Psoas muscle (tissue), 8 donors: ENCODE measurements around the gene KIRREL3. TPM values are rescaled to one million over a fixed set of nuclear protein-coding genes. Genes with fewer than 3 reads are reported as not detected.

ENCODE experiments used
- ATAC-seq, 4 donors: fragments of 200-7000 bp; cut with Tn5 transposase; one replicate each; pipeline ENCODE4 v1.9.1; 2020; ENCODE audit warnings: moderate library complexity in 3 of 4, mild to moderate bottlenecking in 2 of 4
- DNase-seq, 2 donors: peaks; one replicate each; pipeline ENCODE4 v3.0.0-alpha.2; 2020
- H3K27ac ChIP-seq: fragments of 200-600 bp; one replicate; pipeline ENCODE4 v1.8.0; 2022
- H3K27me3 ChIP-seq, 3 donors: fragments of 200-600 bp in 1 of 3; one replicate each; pipeline versions ENCODE4 v1.6.1 to v1.8.0; 2013 to 2022; ENCODE audit warnings: low read length in 2 of 3, mild to moderate bottlenecking in 2 of 3, moderate library complexity in 1 of 3; ENCODE audit not compliant: insufficient read depth in 3 of 3
- H3K36me3 ChIP-seq, 2 donors: fragments of 200-600 bp in 1 of 2; one replicate each; pipeline versions ENCODE4 v1.6.1 to v1.8.0; 2013 to 2022; ENCODE audit warnings: low read depth in 1 of 2, mild to moderate bottlenecking in 1 of 2, moderate library complexity in 1 of 2; ENCODE audit not compliant: insufficient read depth in 1 of 2
- H3K4me1 ChIP-seq: fragments of 200-600 bp; one replicate; pipeline ENCODE4 v1.8.0; 2022
- H3K4me3 ChIP-seq: fragments of 200-600 bp; one replicate; pipeline ENCODE4 v1.8.0; 2022; ENCODE audit warnings: mild to moderate bottlenecking
- H3K9me3 ChIP-seq: fragments of 200-600 bp; one replicate; pipeline ENCODE4 v1.8.0; 2022
- WGBS, 3 donors: extraction: QIAGEN DNeasy Blood & Tissue Kit; methylation state at CpG; one replicate each; pipeline versions ENCODE4 v1.1.6 to v1.1.7; 2013; 5-methylcytosine and 5-hydroxymethylcytosine counted together
- intact Hi-C, 2 donors: fragments of 100-400 bp; cut with DNase I; formaldehyde crosslinking; loops; one replicate each; pipeline versions ENCODE4 v1.11.0 to v1.14.2; 2022
- polyA plus RNA-seq, 3 donors: library from polyadenylated mRNA; stranded (reverse); fragments of 200-250 nt; gene quantifications; one replicate each; pipeline ENCODE4 v1.2.3, GENCODE V29; 2013
- total RNA-seq, 4 donors: library from RNA; stranded (reverse); fragmentation: NEBNext Ultra II Directional in 2 of 4; extraction: Animal tissue kit (Norgen Biotek cat#: 25700) in 2 of 4; gene quantifications; one replicate each; pipeline versions ENCODE4 v1.2.1 to v1.2.4, GENCODE V29; 2021 to 2023
- TF ChIP-seq, protein P1 (sequence below): fragments of 200-600 bp; IDR thresholded peaks from one replicate; pipeline ENCODE4 v1.8.0; 2022; ENCODE audit warnings: antibody characterized with exemption
- donor health status: healthy with polysubstance abuse.
- donor health status: DM: no; HTN: no; CAD: no; lungs with moderate emphysema.
- donor health status: Bipolar disorder and iron deficiency.
- donor health status: healthy.
- donor health status: DM: yes; HTN: yes; CAD: no.
- donor health status: DM: no; HTN: no; CAD: no.
- donor health status: DM: no; HTN: no; CAD: no.
- donor health status: DM: yes; HTN: yes; CAD: no.

Gene KIRREL3
- total and polyA plus RNA-seq, 7 donors: 0.04 TPM; not detected in 6

DNA sequence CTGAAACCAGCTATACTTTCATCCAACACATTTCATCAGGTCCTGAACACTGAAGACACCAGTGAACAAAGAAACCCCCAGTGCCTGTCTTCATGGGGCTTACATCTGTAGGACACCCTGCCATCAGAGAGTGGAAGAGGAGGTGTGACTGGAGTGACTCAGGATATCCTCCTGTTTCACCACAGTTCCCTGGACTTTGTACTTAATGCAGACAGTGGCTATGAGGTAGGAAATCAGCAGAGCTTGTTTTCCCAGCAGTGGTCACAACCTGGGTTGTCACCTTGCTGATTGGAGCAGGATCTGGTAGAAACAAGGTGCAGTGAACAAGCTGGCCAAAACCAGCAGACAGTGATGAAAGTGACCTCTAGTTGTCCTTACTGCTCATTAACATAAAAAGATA lies 128.8 kb downstream of the KIRREL3 start:
- no peaks in the 10 kb centered on the region for H3K4me1 ChIP-seq
- no peaks in the 10 kb centered on the region for H3K36me3 ChIP-seq
- DNase-seq (no peak), ATAC-seq (no peak)
- H3K27me3 ChIP-seq: peaks cover 0 to 6% (median 0%) of the 10 kb centered on the region in 3 donors
- H3K9me3 ChIP-seq: no peaks in the 10 kb centered on the region
- H3K27ac ChIP-seq: no peak overlapping the region
- intact Hi-C loops: no loop called here
- TF ChIP-seq, protein P1, sequence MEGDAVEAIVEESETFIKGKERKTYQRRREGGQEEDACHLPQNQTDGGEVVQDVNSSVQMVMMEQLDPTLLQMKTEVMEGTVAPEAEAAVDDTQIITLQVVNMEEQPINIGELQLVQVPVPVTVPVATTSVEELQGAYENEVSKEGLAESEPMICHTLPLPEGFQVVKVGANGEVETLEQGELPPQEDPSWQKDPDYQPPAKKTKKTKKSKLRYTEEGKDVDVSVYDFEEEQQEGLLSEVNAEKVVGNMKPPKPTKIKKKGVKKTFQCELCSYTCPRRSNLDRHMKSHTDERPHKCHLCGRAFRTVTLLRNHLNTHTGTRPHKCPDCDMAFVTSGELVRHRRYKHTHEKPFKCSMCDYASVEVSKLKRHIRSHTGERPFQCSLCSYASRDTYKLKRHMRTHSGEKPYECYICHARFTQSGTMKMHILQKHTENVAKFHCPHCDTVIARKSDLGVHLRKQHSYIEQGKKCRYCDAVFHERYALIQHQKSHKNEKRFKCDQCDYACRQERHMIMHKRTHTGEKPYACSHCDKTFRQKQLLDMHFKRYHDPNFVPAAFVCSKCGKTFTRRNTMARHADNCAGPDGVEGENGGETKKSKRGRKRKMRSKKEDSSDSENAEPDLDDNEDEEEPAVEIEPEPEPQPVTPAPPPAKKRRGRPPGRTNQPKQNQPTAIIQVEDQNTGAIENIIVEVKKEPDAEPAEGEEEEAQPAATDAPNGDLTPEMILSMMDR: no peak
- H3K4me3 ChIP-seq: no peak overlapping the region

DNA sequence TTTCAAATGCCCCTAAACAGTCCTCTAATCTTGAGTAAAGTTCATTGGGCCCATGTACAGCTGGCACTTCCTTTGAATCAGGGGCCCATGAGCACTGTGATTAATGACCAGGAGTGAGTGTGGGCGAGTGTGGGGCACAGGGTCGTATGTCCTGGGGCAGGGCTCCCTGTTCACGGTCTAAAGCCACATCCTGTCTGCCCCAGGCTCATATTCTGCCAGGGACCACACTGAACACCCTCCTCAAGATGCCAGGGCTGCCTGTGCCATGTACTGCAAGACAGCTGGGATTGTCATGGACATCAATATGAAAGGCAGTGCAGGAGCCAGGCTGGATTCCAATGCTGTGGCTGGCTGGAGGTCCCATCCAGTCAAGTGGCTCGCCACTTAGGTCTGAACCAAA lies 130.5 kb downstream of the KIRREL3 start:
- Histone ChIP-seq H3K4me3 (no peak overlapping the region), H3K27me3 (peaks cover 0 to 5% (median 0%) of the 10 kb centered on the region in 3 donors), H3K4me1 (no peaks in the 10 kb centered on the region), H3K36me3 (no peaks in the 10 kb centered on the region), H3K9me3 (no peaks in the 10 kb centered on the region), H3K27ac (no peak overlapping the region)
- intact Hi-C loops: no loop called here
- TF ChIP-seq, protein P1: no peak
- no peak for ATAC-seq
- DNase-seq: no peak
- WGBS, 3 donors: 25 to 38% (median 29%) methylated on average over 4 of the region's 4 CpGs

DNA sequence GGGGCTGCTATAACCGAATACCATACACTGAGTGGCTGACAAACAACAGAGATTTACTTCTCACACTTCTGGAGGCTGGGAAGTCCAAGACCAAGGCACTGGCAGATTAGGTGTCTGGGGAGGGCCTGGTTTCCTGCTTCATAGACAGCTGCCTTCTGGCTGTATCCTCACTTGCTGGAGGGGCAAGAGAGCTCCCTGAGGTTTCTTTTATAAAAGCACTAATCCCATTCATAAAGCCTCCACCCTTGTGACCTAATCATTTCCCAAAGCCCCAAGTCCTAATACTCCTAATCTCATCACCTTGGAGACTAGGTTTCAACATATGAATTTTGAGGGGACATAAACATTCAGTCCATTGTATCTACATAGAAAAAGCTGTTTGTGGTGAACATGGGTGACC lies 131.8 kb downstream of the KIRREL3 start:
- 61 to 78% (median 75%) methylated on average over 1 of the region's 1 CpG for WGBS, 3 donors
- Histone ChIP-seq H3K27ac (no peak overlapping the region), H3K4me3 (no peak overlapping the region), H3K9me3 (no peaks in the 10 kb centered on the region), H3K27me3 (peaks cover 0 to 5% (median 0%) of the 10 kb centered on the region in 3 donors), H3K36me3 (no peaks in the 10 kb centered on the region), H3K4me1 (no peaks in the 10 kb centered on the region)
- TF ChIP-seq, protein P1: no peak
- DNase-seq (no peak), ATAC-seq (no peak)
- intact Hi-C loops: no loop called here

DNA sequence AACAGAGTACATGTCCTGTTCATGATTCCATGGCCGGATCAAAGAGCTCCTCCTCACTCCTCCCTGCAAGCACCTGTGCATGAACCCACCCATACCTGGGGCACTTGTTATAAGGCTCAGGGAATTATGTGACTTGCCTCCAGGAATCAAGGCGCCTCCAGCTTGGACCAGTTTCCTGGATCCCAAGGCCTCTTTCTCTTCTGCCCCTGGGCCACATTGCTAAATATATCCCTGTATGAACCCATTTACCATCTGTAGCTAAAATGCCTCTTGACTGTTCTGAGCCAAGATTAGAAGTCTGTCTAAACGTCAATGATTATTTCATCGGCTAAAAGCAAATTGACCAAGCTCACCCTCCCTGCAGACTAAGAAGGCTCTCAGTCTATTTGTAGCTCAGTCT lies 135.6 kb downstream of the KIRREL3 start:
- peaks cover 0 to 5% (median 2%) of the 10 kb centered on the region in 3 donors for H3K27me3 ChIP-seq
- H3K4me1 ChIP-seq: no peaks in the 10 kb centered on the region
- no peaks in the 10 kb centered on the region for H3K36me3 ChIP-seq
- ATAC-seq: no peak
- intact Hi-C loops: no loop called here
- no peak overlapping the region for H3K27ac ChIP-seq
- TF ChIP-seq, protein P1: no peak
- H3K9me3 ChIP-seq: no peaks in the 10 kb centered on the region
- 77 to 83% (median 80%) methylated on average over 4 of the region's 4 CpGs for WGBS, 3 donors
- no peak for DNase-seq
- no peak overlapping the region for H3K4me3 ChIP-seq

DNA sequence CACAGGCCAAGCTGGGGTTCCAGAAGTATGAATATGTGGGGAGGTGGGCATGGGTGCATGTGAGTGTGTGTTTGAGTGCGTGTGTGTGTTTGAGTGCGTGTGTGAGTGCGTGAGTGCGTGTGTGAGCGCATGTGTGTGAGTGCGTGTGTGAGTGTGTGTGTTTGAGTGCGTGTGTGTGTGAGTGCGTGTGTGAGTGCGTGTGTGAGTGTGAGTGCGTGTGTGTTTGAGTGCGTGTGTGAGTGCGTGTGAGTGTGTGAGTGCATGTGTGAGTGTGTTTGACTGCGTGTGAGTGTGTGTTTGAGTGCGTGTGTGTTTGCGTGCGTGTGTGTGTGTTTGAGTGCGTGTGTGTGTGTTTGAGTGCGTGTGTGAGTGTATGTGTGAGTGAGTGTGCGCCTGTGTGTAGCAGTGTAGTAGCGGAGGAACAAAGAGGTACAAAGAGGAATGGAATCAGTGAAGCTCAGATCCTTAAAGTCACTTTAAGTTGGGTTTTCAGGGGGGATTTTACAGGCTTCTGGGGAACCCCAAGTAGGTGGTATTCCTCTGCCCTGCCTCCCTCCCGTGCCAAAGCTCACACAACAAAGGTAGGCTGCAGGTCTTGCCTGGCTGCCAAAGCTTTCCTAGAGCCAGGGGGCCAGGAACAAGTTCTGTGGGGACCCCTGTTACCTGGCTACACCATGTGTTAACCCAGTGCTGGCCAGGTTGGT lies 137.1 kb downstream of the KIRREL3 start:
- Histone ChIP-seq H3K4me3 (no peak overlapping the region), H3K9me3 (no peaks in the 10 kb centered on the region), H3K27me3 (peaks cover 0 to 12% (median 2%) of the 10 kb centered on the region in 3 donors), H3K4me1 (no peaks in the 10 kb centered on the region), H3K36me3 (no peaks in the 10 kb centered on the region), H3K27ac (no peak overlapping the region)
- intact Hi-C loops: no loop called here
- ATAC-seq (no peak), DNase-seq (no peak)
- WGBS, 3 donors: 72 to 86% (median 86%) methylated on average over 21 of the region's 21 CpGs
- TF ChIP-seq, protein P1: no peak
